NB4 (cell line): ENCODE results near the gene FN3K.

Experiments
- MYC ChIP-seq: IDR thresholded peaks from 2 replicates; pipeline ENCODE4 v1.6.1; 2011; ENCODE audit warnings: low read depth, low read length
- TF ChIP-seq, protein P1 (sequence below): IDR thresholded peaks from one replicate; pipeline ENCODE4 v1.5.1; 2012; ENCODE audit warnings: low read depth, low read length

DNA sequence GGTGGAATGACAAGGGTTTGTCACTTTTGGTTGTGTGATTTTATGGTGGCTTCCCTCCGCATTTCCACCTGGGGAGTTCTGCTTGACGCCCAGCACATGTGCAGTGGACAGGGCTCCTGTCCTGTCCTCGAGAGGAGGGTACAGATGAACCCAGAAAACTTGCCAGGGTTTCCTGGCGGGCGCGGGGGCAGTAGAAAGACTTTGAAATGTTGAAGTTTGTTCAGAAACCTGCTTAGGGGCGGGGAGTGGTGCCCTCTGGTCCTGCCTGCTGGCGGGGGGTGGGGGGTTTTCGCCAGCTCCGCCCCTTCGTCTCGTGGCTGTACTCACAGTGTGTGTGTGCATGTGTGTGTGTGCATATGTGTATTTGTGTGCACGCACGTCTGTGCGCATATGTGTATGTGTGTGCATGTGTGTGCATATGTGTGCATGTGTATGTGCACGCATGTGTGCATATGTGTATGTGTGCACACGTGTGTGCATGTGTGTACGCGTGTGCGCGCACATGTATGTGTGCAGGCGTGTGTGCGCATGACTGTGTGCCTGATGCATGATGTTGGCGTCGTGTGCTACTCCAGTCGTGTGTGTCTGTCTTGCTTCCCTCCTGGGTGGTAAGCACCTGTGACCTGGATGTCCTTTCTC is 12.1 kb upstream of the FN3K start:
- TF ChIP-seq, protein P1, sequence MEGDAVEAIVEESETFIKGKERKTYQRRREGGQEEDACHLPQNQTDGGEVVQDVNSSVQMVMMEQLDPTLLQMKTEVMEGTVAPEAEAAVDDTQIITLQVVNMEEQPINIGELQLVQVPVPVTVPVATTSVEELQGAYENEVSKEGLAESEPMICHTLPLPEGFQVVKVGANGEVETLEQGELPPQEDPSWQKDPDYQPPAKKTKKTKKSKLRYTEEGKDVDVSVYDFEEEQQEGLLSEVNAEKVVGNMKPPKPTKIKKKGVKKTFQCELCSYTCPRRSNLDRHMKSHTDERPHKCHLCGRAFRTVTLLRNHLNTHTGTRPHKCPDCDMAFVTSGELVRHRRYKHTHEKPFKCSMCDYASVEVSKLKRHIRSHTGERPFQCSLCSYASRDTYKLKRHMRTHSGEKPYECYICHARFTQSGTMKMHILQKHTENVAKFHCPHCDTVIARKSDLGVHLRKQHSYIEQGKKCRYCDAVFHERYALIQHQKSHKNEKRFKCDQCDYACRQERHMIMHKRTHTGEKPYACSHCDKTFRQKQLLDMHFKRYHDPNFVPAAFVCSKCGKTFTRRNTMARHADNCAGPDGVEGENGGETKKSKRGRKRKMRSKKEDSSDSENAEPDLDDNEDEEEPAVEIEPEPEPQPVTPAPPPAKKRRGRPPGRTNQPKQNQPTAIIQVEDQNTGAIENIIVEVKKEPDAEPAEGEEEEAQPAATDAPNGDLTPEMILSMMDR: no peak
- no peak for TF ChIP-seq MYC
